ENCODE results near the gene FAM181A.

FAM181A gene

GRCh38 chr14:93952829-93953228 lies 25.7 kb downstream of the FAM181A start:
- peak; percentile 34 for DNase-seq

- DNase-seq, result no peak
Measured at GRCh38 chr14:93953263-93953662, 26.1 kb downstream of the FAM181A start.

GRCh38 chr14:93953739-93954515 lies 26.8 kb downstream of the FAM181A start:
- DNase-seq, result no peak

- no peak for DNase-seq
Measured at GRCh38 chr14:93954516-93954830, 27.3 kb downstream of the FAM181A start.

GRCh38 chr14:93954900-93955849 lies 28.0 kb downstream of the FAM181A start:
- peak; percentile 66 for DNase-seq

- DNase-seq, result no peak
Measured at GRCh38 chr14:93955850-93956481, 28.8 kb downstream of the FAM181A start.

GRCh38 chr14:93956514-93957332 lies 29.6 kb downstream of the FAM181A start:
- DNase-seq, result peak; percentile 45

- DNase-seq, result peak; percentile 21
Measured at GRCh38 chr14:93957333-93957710, 30.2 kb downstream of the FAM181A start.

- DNase-seq, result no peak
Measured at GRCh38 chr14:93957751-93958566, 30.8 kb downstream of the FAM181A start.

GRCh38 chr14:93958567-93959238 lies 31.6 kb downstream of the FAM181A start:
- DNase-seq, result no peak

- DNase-seq, result peak; percentile 92
Measured at GRCh38 chr14:93959239-93960107, 32.3 kb downstream of the FAM181A start.

GRCh38 chr14:93960108-93960475 lies 32.9 kb downstream of the FAM181A start:
- DNase-seq, result peak; percentile 47

- DNase-seq, result no peak
Measured at GRCh38 chr14:93960774-93961438, 33.8 kb downstream of the FAM181A start.

GRCh38 chr14:93961620-93962019 lies 34.5 kb downstream of the FAM181A start:
- no peak for DNase-seq

- DNase-seq, result peak; percentile 67
Measured at GRCh38 chr14:93962701-93963601, 35.8 kb downstream of the FAM181A start.

- DNase-seq, result no peak
Measured at GRCh38 chr14:93963692-93964091, 36.5 kb downstream of the FAM181A start.

GRCh38 chr14:93964281-93964680 lies 37.1 kb downstream of the FAM181A start:
- DNase-seq, result no peak

- DNase-seq, result no peak
Measured at GRCh38 chr14:93964820-93965286, 37.7 kb downstream of the FAM181A start.
